Choroid plexus epithelial cell (primary cell): ENCODE results near the gene INTS7.

Source experiments
- DNase-seq: peaks from one replicate; pipeline ENCODE4 v3.0.0-alpha.2; 2010; ENCODE audit warnings: low read depth
- H3K4me3 ChIP-seq: 2 replicates; pipeline ENCODE4 v1.5.1; 2011; ENCODE audit warnings: low read depth, mild to moderate bottlenecking, control low read depth, low read length, moderate library complexity
- CTCF ChIP-seq: conservative IDR thresholded peaks from 2 replicates; pipeline ENCODE4 v1.5.1; 2011; ENCODE audit warnings: low read depth, mild to moderate bottlenecking, control low read depth, inconsistent platforms, low read length, moderate library complexity

The INTS7 gene

GRCh38 chr1:211894312-211894711 is 141.0 kb downstream of the INTS7 start:
- H3K4me3 ChIP-seq, result no peak overlapping the region
- no peak for DNase-seq
- no peak for TF ChIP-seq CTCF

- DNase-seq, result no peak
- H3K4me3 ChIP-seq, result no peak overlapping the region
- TF ChIP-seq CTCF, result no peak
Observed at GRCh38 chr1:211893260-211893659, 142.1 kb downstream of the INTS7 start.

GRCh38 chr1:211892577-211892976 is 142.8 kb downstream of the INTS7 start:
- no peak overlapping the region for H3K4me3 ChIP-seq
- no peak for TF ChIP-seq CTCF
- no peak for DNase-seq

GRCh38 chr1:211891708-211892107 is 143.6 kb downstream of the INTS7 start:
- no peak for TF ChIP-seq CTCF
- no peak overlapping the region for H3K4me3 ChIP-seq
- DNase-seq, result no peak
